Activated CD4-positive, alpha-beta T cell treated with anti-CD3 and anti-CD28 coated beads, Interleukin-2, amount 10 ng/mL, durations not matched to agents 24 days and 14 days (primary cell): ENCODE measurements around the gene RFX4. TPM values are rescaled to one million over a fixed set of nuclear protein-coding genes. Genes with fewer than 3 reads are reported as not detected.

ENCODE experiments used
- DNase-seq: peaks from one replicate; pipeline ENCODE4 v3.0.0; 2022
- H3K27ac Mint-ChIP-seq: one replicate; pipeline ENCODE4 v1.8.0; 2022; ENCODE audit warnings: mild to moderate bottlenecking, mixed read lengths
- H3K27me3 Mint-ChIP-seq: one replicate; pipeline ENCODE4 v1.8.0; 2022; ENCODE audit warnings: mixed read lengths
- H3K36me3 Mint-ChIP-seq: one replicate; pipeline ENCODE4 v1.8.0; 2022; ENCODE audit warnings: low read depth, mild to moderate bottlenecking, mixed read lengths
- H3K4me1 Mint-ChIP-seq: one replicate; pipeline ENCODE4 v1.8.0; 2021; ENCODE audit warnings: mixed read lengths
- H3K4me3 Mint-ChIP-seq: one replicate; pipeline ENCODE4 v1.8.0; 2022; ENCODE audit warnings: mild to moderate bottlenecking, moderate library complexity, mixed read lengths
- H3K9me3 Mint-ChIP-seq: one replicate; pipeline ENCODE4 v1.8.0; 2021; ENCODE audit warnings: mixed read lengths
- intact Hi-C: fragments of 100-400 bp; cut with micrococcal nuclease; formaldehyde crosslinking; loops from one replicate; pipeline ENCODE4 v1.15.1; 2023
- total RNA-seq: library from RNA; stranded (reverse); gene quantifications from 2 replicates; pipeline ENCODE4 v1.2.3, GENCODE V29; 2022

The RFX4 gene
- total RNA-seq, 1 donor from 2014 or later, result not detected

- Mint-ChIP-seq H3K27me3 (peaks cover 16% of the 10 kb centered on the region), H3K4me3 (peak overlapping the region; percentile 25), H3K27ac (peak overlapping the region; percentile 78), H3K9me3 (no peaks in the 10 kb centered on the region), H3K4me1 (peaks cover 15% of the 10 kb centered on the region), H3K36me3 (no peaks in the 10 kb centered on the region)
- peak; percentile 73 for DNase-seq
- intact Hi-C loops, result no loop called here
Observed at GRCh38 chr12:106747973-106748436, 165.2 kb downstream of the RFX4 start.

GRCh38 chr12:106750524-106750923, 167.7 kb downstream of the RFX4 start:
- H3K27ac Mint-ChIP-seq, result no peak overlapping the region
- intact Hi-C loops, result no loop called here
- DNase-seq, result no peak
- H3K27me3 Mint-ChIP-seq, result no peaks in the 10 kb centered on the region
- no peaks in the 10 kb centered on the region for H3K9me3 Mint-ChIP-seq
- H3K4me1 Mint-ChIP-seq, result peaks cover 27% of the 10 kb centered on the region
- no peaks in the 10 kb centered on the region for H3K36me3 Mint-ChIP-seq
- no peak overlapping the region for H3K4me3 Mint-ChIP-seq

GRCh38 chr12:106753526-106753925, 170.7 kb downstream of the RFX4 start:
- no peaks in the 10 kb centered on the region for H3K27me3 Mint-ChIP-seq
- DNase-seq, result peak; percentile 80
- H3K27ac Mint-ChIP-seq, result peak overlapping the region; percentile 73
- peaks cover 12% of the 10 kb centered on the region for H3K4me1 Mint-ChIP-seq
- intact Hi-C loops, result loop anchor here (2.0 kb wide), 1 partner anchor 21 kb away; the partner anchor contains the start of gene RIC8B
- no peaks in the 10 kb centered on the region for H3K9me3 Mint-ChIP-seq
- H3K4me3 Mint-ChIP-seq, result peak overlapping the region; percentile 17
- no peaks in the 10 kb centered on the region for H3K36me3 Mint-ChIP-seq

DNA sequence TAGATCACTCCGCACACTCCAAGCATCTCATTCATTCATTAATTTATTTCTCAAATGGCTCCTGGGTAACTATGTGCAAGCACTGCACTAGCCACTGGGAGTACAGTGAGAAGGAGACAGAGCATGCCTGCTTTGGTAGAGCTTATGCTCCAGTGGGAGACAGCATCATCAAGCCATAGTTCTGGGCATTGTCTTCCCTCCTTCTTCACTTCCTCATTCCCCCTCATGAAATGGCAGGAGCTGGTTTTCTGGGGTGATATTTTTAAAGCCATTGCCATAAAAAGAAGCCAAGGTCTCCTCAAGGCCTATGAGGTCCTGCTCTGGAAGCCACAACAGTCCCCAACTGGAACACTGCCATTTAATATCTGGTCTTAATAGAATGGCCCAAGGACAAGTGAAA, 171.5 kb downstream of the RFX4 start:
- Mint-ChIP-seq H3K27me3 (no peaks in the 10 kb centered on the region), H3K36me3 (no peaks in the 10 kb centered on the region), H3K9me3 (no peaks in the 10 kb centered on the region), H3K4me1 (peaks cover 12% of the 10 kb centered on the region), H3K27ac (no peak overlapping the region), H3K4me3 (no peak overlapping the region)
- intact Hi-C loops, result no loop called here
- DNase-seq, result no peak

DNA sequence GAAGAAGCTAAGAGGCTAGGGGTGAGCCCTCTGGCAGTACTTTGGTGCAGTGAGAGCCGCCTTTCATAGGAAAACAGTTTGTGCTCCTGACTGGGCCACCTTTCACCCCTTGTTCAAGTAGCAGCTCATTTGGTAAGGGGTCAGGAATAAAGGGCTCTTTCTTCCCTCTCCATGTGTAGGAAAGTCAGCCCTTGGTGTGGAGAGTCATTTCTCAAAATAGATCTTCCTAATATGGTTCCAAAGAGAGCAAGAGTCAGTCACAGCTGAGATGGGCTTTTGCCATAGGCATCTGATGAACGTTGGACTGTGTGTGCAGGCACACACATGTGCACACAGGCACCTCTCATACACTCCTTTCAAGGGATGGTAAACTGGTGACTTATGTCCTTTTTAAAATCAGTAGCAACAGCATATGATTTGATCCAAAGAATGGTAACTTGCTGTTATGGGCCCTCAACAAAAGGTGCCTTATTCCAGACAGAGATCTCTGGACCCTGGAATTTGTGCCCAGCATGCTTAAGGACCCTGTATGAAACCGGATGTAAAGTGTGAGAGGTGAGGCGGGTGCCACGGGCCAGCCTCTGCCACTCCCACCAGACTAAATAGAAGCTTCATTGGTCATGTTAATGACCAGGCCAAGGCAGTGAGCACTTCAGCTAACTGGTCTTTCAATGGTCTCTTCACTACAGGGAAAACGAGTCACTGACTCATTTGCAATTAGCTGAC, 175.0 kb downstream of the RFX4 start:
- Mint-ChIP-seq H3K36me3 (no peaks in the 10 kb centered on the region), H3K4me3 (no peak overlapping the region), H3K27me3 (no peaks in the 10 kb centered on the region), H3K9me3 (no peaks in the 10 kb centered on the region), H3K27ac (no peak overlapping the region), H3K4me1 (peaks cover 24% of the 10 kb centered on the region)
- intact Hi-C loops, result no loop called here
- no peak for DNase-seq

GRCh38 chr12:106758349-106759110, 175.7 kb downstream of the RFX4 start:
- H3K4me3 Mint-ChIP-seq, result no peak overlapping the region
- H3K9me3 Mint-ChIP-seq, result no peaks in the 10 kb centered on the region
- H3K4me1 Mint-ChIP-seq, result peaks cover 19% of the 10 kb centered on the region
- no peak overlapping the region for H3K27ac Mint-ChIP-seq
- intact Hi-C loops, result no loop called here
- no peaks in the 10 kb centered on the region for H3K36me3 Mint-ChIP-seq
- no peak for DNase-seq
- H3K27me3 Mint-ChIP-seq, result no peaks in the 10 kb centered on the region

- DNase-seq, result no peak
- Mint-ChIP-seq H3K4me1 (peaks cover 13% of the 10 kb centered on the region), H3K9me3 (no peaks in the 10 kb centered on the region), H3K36me3 (no peaks in the 10 kb centered on the region), H3K4me3 (peak overlapping the region; percentile 68), H3K27me3 (no peaks in the 10 kb centered on the region), H3K27ac (peak overlapping the region; percentile 86)
- intact Hi-C loops, result no loop called here
Observed at GRCh38 chr12:106759526-106760183, 176.9 kb downstream of the RFX4 start.

- H3K36me3 Mint-ChIP-seq, result no peaks in the 10 kb centered on the region
- H3K4me3 Mint-ChIP-seq, result peak overlapping the region; percentile 68
- H3K27ac Mint-ChIP-seq, result peak overlapping the region; percentile 86
- H3K4me1 Mint-ChIP-seq, result peaks cover 13% of the 10 kb centered on the region
- no peaks in the 10 kb centered on the region for H3K27me3 Mint-ChIP-seq
- intact Hi-C loops, result no loop called here
- no peaks in the 10 kb centered on the region for H3K9me3 Mint-ChIP-seq
- peak; percentile 78 for DNase-seq
Observed at GRCh38 chr12:106760184-106760531, 177.4 kb downstream of the RFX4 start.

DNA sequence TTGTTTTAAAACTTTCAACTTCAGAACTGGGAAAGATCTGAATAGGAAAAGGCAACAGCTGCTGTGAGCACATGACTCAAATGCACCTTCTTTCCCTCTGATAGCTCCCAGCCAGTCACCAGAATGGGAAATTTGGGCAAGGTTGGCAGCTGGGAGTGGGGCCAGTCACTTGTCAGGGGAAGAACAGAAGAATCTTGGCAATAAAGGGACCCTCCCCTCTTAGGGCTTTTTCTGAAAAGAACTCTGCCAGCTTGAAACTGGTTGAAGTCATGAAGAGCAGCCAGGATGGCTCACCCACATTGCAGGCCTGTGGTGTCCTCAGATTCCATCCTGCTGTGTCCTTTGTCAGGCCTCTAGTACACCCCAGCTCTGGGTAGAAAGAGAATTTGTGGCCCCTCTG, 181.4 kb downstream of the RFX4 start:
- intact Hi-C loops, result no loop called here
- H3K4me3 Mint-ChIP-seq, result no peak overlapping the region
- H3K27ac Mint-ChIP-seq, result no peak overlapping the region
- no peaks in the 10 kb centered on the region for H3K9me3 Mint-ChIP-seq
- no peak for DNase-seq
- peaks cover 29% of the 10 kb centered on the region for H3K4me1 Mint-ChIP-seq
- H3K36me3 Mint-ChIP-seq, result no peaks in the 10 kb centered on the region
- peaks cover 5% of the 10 kb centered on the region for H3K27me3 Mint-ChIP-seq

- Mint-ChIP-seq H3K4me3 (no peak overlapping the region), H3K36me3 (no peaks in the 10 kb centered on the region), H3K27ac (no peak overlapping the region), H3K4me1 (peaks cover 26% of the 10 kb centered on the region), H3K27me3 (peaks cover 5% of the 10 kb centered on the region), H3K9me3 (no peaks in the 10 kb centered on the region)
- DNase-seq, result no peak
- intact Hi-C loops, result no loop called here
Observed at GRCh38 chr12:106764738-106765137, 181.9 kb downstream of the RFX4 start.

GRCh38 chr12:106766393-106766826, 183.6 kb downstream of the RFX4 start:
- peak overlapping the region; percentile 61 for H3K4me3 Mint-ChIP-seq

DNA sequence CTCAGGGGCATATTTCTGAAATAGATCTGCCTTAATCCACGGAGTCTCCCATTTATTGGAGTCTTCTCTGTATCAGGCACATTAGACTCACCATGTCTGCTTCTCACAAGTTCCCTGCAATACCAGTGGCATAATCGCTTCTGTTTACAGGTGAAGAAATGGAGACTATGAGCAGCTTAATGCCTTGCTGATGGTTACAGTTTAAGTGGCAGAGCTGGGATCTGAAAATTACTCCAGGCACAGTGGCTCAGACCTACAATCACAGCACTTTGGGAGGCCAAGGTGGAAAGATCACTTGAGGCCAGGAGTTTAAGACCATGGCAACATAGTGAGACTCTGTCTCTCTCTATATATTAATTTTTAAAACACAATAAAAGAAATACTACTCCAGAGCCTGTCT, 184.4 kb downstream of the RFX4 start:
- H3K27me3 Mint-ChIP-seq, result peaks cover 5% of the 10 kb centered on the region
- H3K36me3 Mint-ChIP-seq, result no peaks in the 10 kb centered on the region
- H3K4me3 Mint-ChIP-seq, result no peak overlapping the region
- no peak for DNase-seq
- intact Hi-C loops, result no loop called here
- no peak overlapping the region for H3K27ac Mint-ChIP-seq
- H3K9me3 Mint-ChIP-seq, result no peaks in the 10 kb centered on the region
- H3K4me1 Mint-ChIP-seq, result peaks cover 17% of the 10 kb centered on the region

More at GRCh38 chr12:106766393-106766826, 183.6 kb downstream of the RFX4 start:
- Mint-ChIP-seq H3K9me3 (no peaks in the 10 kb centered on the region), H3K36me3 (no peaks in the 10 kb centered on the region), H3K27ac (peak overlapping the region; percentile 62), H3K27me3 (peaks cover 5% of the 10 kb centered on the region), H3K4me1 (peaks cover 17% of the 10 kb centered on the region)
- intact Hi-C loops, result no loop called here
- DNase-seq, result no peak

DNA sequence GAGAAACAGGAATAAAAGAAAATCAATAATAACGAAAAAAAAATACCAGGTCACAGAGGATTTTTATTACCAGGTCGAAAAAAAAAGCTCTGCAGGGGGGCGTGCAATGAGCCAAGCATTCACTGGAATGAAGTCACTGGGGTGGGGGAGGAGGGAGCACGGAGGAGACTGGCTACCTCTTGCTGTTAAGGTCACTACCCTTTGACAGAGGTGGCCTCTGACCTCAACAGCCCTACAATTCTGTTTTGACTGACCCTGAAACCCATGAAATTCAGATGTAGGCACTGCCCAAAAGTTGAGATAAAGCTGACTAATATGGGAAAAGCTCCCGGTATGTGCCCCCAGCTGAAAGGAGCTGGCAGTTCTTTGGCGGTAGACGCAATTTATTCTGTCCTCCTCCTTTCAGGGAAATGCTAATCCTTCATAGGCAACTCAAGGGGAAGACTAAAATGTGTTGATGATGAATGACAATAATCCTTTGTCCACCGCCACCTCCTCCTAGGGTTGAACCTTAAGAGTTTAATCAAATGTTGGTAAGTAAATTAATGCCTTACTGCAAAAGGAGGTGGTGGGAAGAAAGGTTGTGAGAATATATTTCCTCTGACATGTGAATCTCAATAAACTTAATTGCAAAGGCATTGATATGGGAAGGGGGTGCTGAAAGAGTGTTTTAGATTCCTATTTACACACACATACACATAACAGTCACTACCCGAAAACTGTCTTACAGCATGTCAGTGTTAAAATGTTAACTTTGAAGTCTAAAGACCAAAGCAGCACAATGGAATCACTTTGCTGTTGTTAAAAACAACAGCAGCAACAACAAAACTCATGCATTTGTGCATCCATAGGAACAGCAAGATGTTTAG, 185.4 kb downstream of the RFX4 start:
- peaks cover 17% of the 10 kb centered on the region for H3K4me1 Mint-ChIP-seq
- no peak overlapping the region for H3K4me3 Mint-ChIP-seq
- peaks cover 6% of the 10 kb centered on the region for H3K27me3 Mint-ChIP-seq
- H3K9me3 Mint-ChIP-seq, result no peaks in the 10 kb centered on the region
- no peaks in the 10 kb centered on the region for H3K36me3 Mint-ChIP-seq
- no peak overlapping the region for H3K27ac Mint-ChIP-seq
- no peak for DNase-seq
- intact Hi-C loops, result no loop called here
